Measurements from ENCODE around the gene VSIR.

Gene VSIR

DNA sequence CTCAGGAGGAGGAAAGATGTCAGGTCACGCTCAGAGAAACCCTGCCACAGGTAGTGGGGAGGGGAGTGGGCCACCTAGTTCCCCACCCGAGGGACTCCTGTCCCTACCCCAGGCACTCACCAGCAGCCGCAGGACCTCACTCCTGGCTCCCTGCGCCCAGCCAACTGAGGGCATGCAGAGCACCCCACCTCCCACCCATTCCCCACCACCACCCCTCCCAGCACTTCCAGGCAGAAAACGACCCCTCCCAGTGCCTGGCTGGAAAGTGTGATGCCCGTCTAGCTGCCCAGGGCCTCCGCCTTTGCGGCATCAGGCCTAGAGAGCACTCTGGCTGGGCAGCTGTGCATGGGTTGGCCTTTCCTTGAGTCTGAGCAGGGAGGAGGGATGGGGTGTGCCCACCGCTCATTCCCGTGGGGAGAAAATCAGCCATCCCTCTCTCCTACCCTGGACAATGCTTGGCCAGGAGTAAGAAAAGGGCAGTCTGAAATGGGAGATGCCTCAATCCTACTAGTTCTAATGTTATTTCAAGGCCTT is 55.1 kb downstream of the VSIR start:
- Histone ChIP-seq H3K4me1 (ENCODE audit: insufficient read depth, low read length, poor library complexity, severe bottlenecking) (peaks cover 21% of the 10 kb centered on the region), H3K9ac (ENCODE audit: low read depth, low read length, poor library complexity, severe bottlenecking) (no peak overlapping the region), H4K20me1 (ENCODE audit: insufficient read depth, low read length, poor library complexity, severe bottlenecking) (no peaks in the 10 kb centered on the region), H3K27me3 (ENCODE audit: insufficient read depth, low read length, poor library complexity, severe bottlenecking) (no peaks in the 10 kb centered on the region), H3K79me2 (ENCODE audit: insufficient read depth, low read length) (no peaks in the 10 kb centered on the region), H3K36me3 (ENCODE audit: insufficient read depth, low read length) (no peaks in the 10 kb centered on the region), H3K9me3 (ENCODE audit: insufficient read depth, low read depth, low read length) (no peaks in the 10 kb centered on the region), H2AFZ (ENCODE audit: low read length) (no peak overlapping the region), H3F3A (ENCODE audit: low read depth) (no peaks in the 10 kb centered on the region), H3K4me3 (ENCODE audit: low read length, poor library complexity, severe bottlenecking) (no peak overlapping the region), H3K4me2 (ENCODE audit: low read depth, low read length, poor library complexity, severe bottlenecking) (no peak overlapping the region), H3K9me2 (replicated peaks; ENCODE audit: low read depth, low read length) (no peaks in the 10 kb centered on the region)
- no peak for TF ChIP-seq EZH2phosphoT487 (IDR thresholded peaks at IDR 0.05; ENCODE audit: borderline replicate concordance)
- TF ChIP-seq, protein P1, sequence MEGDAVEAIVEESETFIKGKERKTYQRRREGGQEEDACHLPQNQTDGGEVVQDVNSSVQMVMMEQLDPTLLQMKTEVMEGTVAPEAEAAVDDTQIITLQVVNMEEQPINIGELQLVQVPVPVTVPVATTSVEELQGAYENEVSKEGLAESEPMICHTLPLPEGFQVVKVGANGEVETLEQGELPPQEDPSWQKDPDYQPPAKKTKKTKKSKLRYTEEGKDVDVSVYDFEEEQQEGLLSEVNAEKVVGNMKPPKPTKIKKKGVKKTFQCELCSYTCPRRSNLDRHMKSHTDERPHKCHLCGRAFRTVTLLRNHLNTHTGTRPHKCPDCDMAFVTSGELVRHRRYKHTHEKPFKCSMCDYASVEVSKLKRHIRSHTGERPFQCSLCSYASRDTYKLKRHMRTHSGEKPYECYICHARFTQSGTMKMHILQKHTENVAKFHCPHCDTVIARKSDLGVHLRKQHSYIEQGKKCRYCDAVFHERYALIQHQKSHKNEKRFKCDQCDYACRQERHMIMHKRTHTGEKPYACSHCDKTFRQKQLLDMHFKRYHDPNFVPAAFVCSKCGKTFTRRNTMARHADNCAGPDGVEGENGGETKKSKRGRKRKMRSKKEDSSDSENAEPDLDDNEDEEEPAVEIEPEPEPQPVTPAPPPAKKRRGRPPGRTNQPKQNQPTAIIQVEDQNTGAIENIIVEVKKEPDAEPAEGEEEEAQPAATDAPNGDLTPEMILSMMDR (conservative IDR thresholded peaks at IDR 0.05; ENCODE audit: low read length), result no peak

DNA sequence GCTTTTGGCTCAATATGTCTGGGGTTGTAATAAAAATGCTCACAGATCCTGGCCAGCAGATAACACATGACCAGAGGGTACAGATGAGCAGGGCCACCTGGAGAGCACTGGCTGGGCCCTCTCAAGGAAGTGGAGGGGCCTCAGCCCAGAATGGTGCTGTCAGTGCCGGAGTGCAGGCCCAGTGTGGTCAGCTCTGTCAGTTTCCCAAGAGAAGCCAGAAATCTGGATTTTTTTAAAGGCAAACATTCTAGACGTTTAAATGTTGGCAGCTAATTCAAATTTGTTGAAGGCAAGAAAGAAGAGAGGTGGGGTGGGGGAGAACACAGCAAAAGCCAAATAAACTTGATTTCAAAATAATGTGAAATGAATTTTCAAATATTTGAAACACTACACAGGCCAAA is 55.8 kb downstream of the VSIR start:
- Histone ChIP-seq H3K4me2 (ENCODE audit: low read depth, low read length, poor library complexity, severe bottlenecking) (no peak overlapping the region), H3F3A (ENCODE audit: low read depth) (no peaks in the 10 kb centered on the region), H3K79me2 (ENCODE audit: insufficient read depth, low read length) (no peaks in the 10 kb centered on the region), H3K27me3 (ENCODE audit: insufficient read depth, low read length, poor library complexity, severe bottlenecking) (no peaks in the 10 kb centered on the region), H3K36me3 (ENCODE audit: insufficient read depth, low read length) (no peaks in the 10 kb centered on the region), H3K4me1 (ENCODE audit: insufficient read depth, low read length, poor library complexity, severe bottlenecking) (peaks cover 25% of the 10 kb centered on the region), H3K9me2 (replicated peaks; ENCODE audit: low read depth, low read length) (no peaks in the 10 kb centered on the region), H3K9ac (ENCODE audit: low read depth, low read length, poor library complexity, severe bottlenecking) (no peak overlapping the region), H3K4me3 (ENCODE audit: low read length, poor library complexity, severe bottlenecking) (no peak overlapping the region), H2AFZ (ENCODE audit: low read length) (no peak overlapping the region), H4K20me1 (ENCODE audit: insufficient read depth, low read length, poor library complexity, severe bottlenecking) (no peaks in the 10 kb centered on the region), H3K9me3 (ENCODE audit: insufficient read depth, low read depth, low read length) (no peaks in the 10 kb centered on the region)
- TF ChIP-seq, protein P1 (conservative IDR thresholded peaks at IDR 0.05; ENCODE audit: low read length), result no peak

DNA sequence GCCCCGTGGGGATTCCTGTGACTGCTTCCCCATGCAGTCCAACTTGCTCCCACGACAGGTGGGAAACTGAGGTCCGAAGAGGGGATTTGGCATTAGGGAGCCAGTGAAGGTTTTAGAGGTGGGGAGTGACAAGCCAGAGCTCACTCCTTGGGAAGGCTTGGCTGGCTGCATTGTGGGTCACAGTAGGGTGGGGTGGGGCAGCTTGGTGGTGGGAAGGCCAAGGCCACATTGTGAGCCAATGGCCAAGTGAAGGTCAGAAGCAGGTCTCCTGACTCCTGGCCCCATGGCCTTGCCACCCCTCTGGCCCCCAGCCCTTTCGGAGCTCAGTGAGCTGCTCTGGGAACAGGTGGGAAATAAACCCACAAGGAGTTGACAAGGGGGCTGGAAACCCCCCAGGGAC is 56.3 kb downstream of the VSIR start:
- TF ChIP-seq EZH2phosphoT487 (IDR thresholded peaks at IDR 0.05; ENCODE audit: borderline replicate concordance), result no peak
- TF ChIP-seq, protein P1 (conservative IDR thresholded peaks at IDR 0.05; ENCODE audit: low read length), result no peak
- Histone ChIP-seq H3K9me3 (ENCODE audit: insufficient read depth, low read depth, low read length) (no peaks in the 10 kb centered on the region), H3K9me2 (replicated peaks; ENCODE audit: low read depth, low read length) (no peaks in the 10 kb centered on the region), H3K9ac (ENCODE audit: low read depth, low read length, poor library complexity, severe bottlenecking) (no peak overlapping the region), H3K36me3 (ENCODE audit: insufficient read depth, low read length) (no peaks in the 10 kb centered on the region), H3K4me2 (ENCODE audit: low read depth, low read length, poor library complexity, severe bottlenecking) (no peak overlapping the region), H2AFZ (ENCODE audit: low read length) (no peak overlapping the region), H3F3A (ENCODE audit: low read depth) (no peaks in the 10 kb centered on the region), H3K4me3 (ENCODE audit: low read length, poor library complexity, severe bottlenecking) (no peak overlapping the region), H4K20me1 (ENCODE audit: insufficient read depth, low read length, poor library complexity, severe bottlenecking) (no peaks in the 10 kb centered on the region), H3K4me1 (ENCODE audit: insufficient read depth, low read length, poor library complexity, severe bottlenecking) (peaks cover 25% of the 10 kb centered on the region), H3K79me2 (ENCODE audit: insufficient read depth, low read length) (no peaks in the 10 kb centered on the region), H3K27me3 (ENCODE audit: insufficient read depth, low read length, poor library complexity, severe bottlenecking) (no peaks in the 10 kb centered on the region)
